Lung (tissue), 12 donors: Measurements from ENCODE around the gene BRF1. TPM values are rescaled to one million over a fixed set of nuclear protein-coding genes. Genes with fewer than 3 reads are reported as not detected.

Source experiments
- ATAC-seq: fragments of 200-7000 bp; cut with Tn5 transposase; one replicate; pipeline ENCODE4 v1.9.1; 2020; ENCODE audit warnings: moderate number of reproducible peaks; ENCODE audit not compliant: insufficient read depth, low FRiP score
- DNase-seq, 3 donors: peaks; one replicate each; pipeline ENCODE4 v3.0.0-alpha.2; 2013 to 2017
- H3K27ac ChIP-seq, 2 donors: one replicate each; pipeline ENCODE4 v1.5.1; 2013; ENCODE audit warnings: mild to moderate bottlenecking in 2 of 2, moderate library complexity in 2 of 2, control low read depth in 1 of 2, inconsistent platforms in 1 of 2, low read depth in 1 of 2, low read length in 1 of 2
- H3K27me3 ChIP-seq, 3 donors: one replicate each; pipeline ENCODE4 v1.5.1; 2013; ENCODE audit warnings: low read length in 2 of 3; ENCODE audit not compliant: control insufficient read depth in 3 of 3, insufficient read depth in 3 of 3
- H3K36me3 ChIP-seq, 4 donors: one replicate each; pipeline ENCODE4 v1.5.1; 2013; ENCODE audit warnings: low read length in 4 of 4, mild to moderate bottlenecking in 1 of 4, moderate library complexity in 1 of 4; ENCODE audit not compliant: control insufficient read depth in 4 of 4, insufficient read depth in 4 of 4
- H3K4me1 ChIP-seq, 5 donors: one replicate each; pipeline ENCODE4 v1.5.1; 2013; ENCODE audit warnings: low read length in 5 of 5, mild to moderate bottlenecking in 2 of 5, moderate library complexity in 1 of 5; ENCODE audit not compliant: control insufficient read depth in 5 of 5, insufficient read depth in 5 of 5
- H3K4me3 ChIP-seq: one replicate; pipeline ENCODE4 v1.5.1; 2013; ENCODE audit warnings: mild to moderate bottlenecking, control low read depth, moderate library complexity
- H3K9ac ChIP-seq, 2 donors: one replicate each; pipeline ENCODE4 v1.5.1; 2013; ENCODE audit warnings: low read length in 2 of 2, control low read depth in 1 of 2; ENCODE audit not compliant: insufficient read depth in 1 of 2
- H3K9me3 ChIP-seq, 4 donors: one replicate each; pipeline ENCODE4 v1.5.1; 2013; ENCODE audit warnings: low read length in 3 of 4, mild to moderate bottlenecking in 1 of 4, moderate library complexity in 1 of 4; ENCODE audit not compliant: control insufficient read depth in 4 of 4, insufficient read depth in 3 of 4
- CTCF ChIP-seq: IDR thresholded peaks from 2 replicates; pipeline ENCODE4 v1.5.1; 2012; ENCODE audit warnings: mild to moderate bottlenecking; ENCODE audit errors: control extremely low read depth, extremely low read depth
- WGBS, 2 donors: extraction: QIAGEN DNeasy Blood & Tissue Kit; methylation state at CpG; one replicate each; pipeline ENCODE4 v1.1.7; 2013; 5-methylcytosine and 5-hydroxymethylcytosine counted together
- polyA plus RNA-seq, 2 donors: library from polyadenylated mRNA; stranded (reverse); fragments of 200-250 nt; gene quantifications; one replicate each; pipeline ENCODE4 v1.2.1, GENCODE V29; 2013
- total RNA-seq, 2 donors: library from RNA; depleted of rRNA in 1 of 2; stranded (reverse); fragments of >200 nt in 1 of 2; gene quantifications; one replicate each; pipeline ENCODE4 v1.2.1, GENCODE V29; 2014 to 2021
- donor health status: control.
- donor health status: control.
- donor health status: Bipolar disorder and iron deficiency.
- donor health status: healthy.
- donor health status: DM: yes; HTN: yes; CAD: no.

Gene BRF1
- total and polyA plus RNA-seq, 4 donors: 14.2 to 55.3 (median 37.2) TPM

- no peak for ATAC-seq
- no peak for TF ChIP-seq CTCF
- 24 to 52% methylated on average over 15 of the region's 15 CpGs for WGBS, 2 donors
- Histone ChIP-seq H3K4me3 (no peak overlapping the region), H3K4me1 (peaks cover 0 to 7% (median 0%) of the 10 kb centered on the region in 5 donors), H3K9me3 (no peaks in the 10 kb centered on the region), H3K27me3 (no peaks in the 10 kb centered on the region), H3K36me3 (peaks cover 0 to 4% (median 2%) of the 10 kb centered on the region in 4 donors), H3K9ac (no peak overlapping the region), H3K27ac (peak overlapping the region in 1 of 2 donors; percentile 46)
- peak in 1 of 3 donors; percentile 24 for DNase-seq
Observed at GRCh38 chr14:105283899-105284298, 16.9 kb downstream of the BRF1 start.

- 83 to 92% methylated on average over 10 of the region's 10 CpGs for WGBS, 2 donors
- Histone ChIP-seq H3K27me3 (no peaks in the 10 kb centered on the region), H3K27ac (no peak overlapping the region), H3K4me3 (no peak overlapping the region), H3K9ac (no peak overlapping the region), H3K9me3 (no peaks in the 10 kb centered on the region), H3K4me1 (peaks cover 0 to 7% (median 0%) of the 10 kb centered on the region in 5 donors), H3K36me3 (peaks cover 0 to 4% (median 2%) of the 10 kb centered on the region in 4 donors)
- DNase-seq (no peak), ATAC-seq (no peak)
- TF ChIP-seq CTCF: no peak
Observed at GRCh38 chr14:105283028-105283427, 17.8 kb downstream of the BRF1 start.

- no peak for TF ChIP-seq CTCF
- Histone ChIP-seq H3K9ac (no peak overlapping the region), H3K4me1 (peaks cover 0 to 7% (median 0%) of the 10 kb centered on the region in 5 donors), H3K27ac (no peak overlapping the region), H3K36me3 (peaks cover 0 to 4% (median 2%) of the 10 kb centered on the region in 4 donors), H3K4me3 (no peak overlapping the region), H3K27me3 (no peaks in the 10 kb centered on the region), H3K9me3 (no peaks in the 10 kb centered on the region)
- 78 to 85% methylated on average over 16 of the region's 16 CpGs for WGBS, 2 donors
- no peak for DNase-seq
- ATAC-seq: peak; percentile 27
Observed at GRCh38 chr14:105282098-105282725, 18.6 kb downstream of the BRF1 start.
